Suprapubic skin (tissue), 4 donors: Measurements from ENCODE around the gene NPIPA1. TPM values are rescaled to one million over a fixed set of nuclear protein-coding genes. Genes with fewer than 3 reads are reported as not detected.
"Not testable (repeated sequence)": the region's sequence is repeated elsewhere in the genome, so short reads cannot be mapped to it uniquely, and the experiment has no call there.

Experiments used
- DNase-seq, 2 donors: peaks; one replicate each; pipeline ENCODE4 v3.0.0-alpha.2; 2019; ENCODE audit warnings: low spot score in 2 of 2
- H3K27ac ChIP-seq: fragments of 200-600 bp; sonication (generic); one replicate; pipeline ENCODE4 v1.5.1; 2019
- H3K27me3 ChIP-seq: fragments of 200-600 bp; sonication (generic); one replicate; pipeline ENCODE4 v1.5.1; 2019
- H3K36me3 ChIP-seq: fragments of 200-600 bp; sonication (generic); one replicate; pipeline ENCODE4 v1.5.1; 2019
- H3K4me1 ChIP-seq: fragments of 200-600 bp; sonication (generic); one replicate; pipeline ENCODE4 v1.5.1; 2019
- H3K4me3 ChIP-seq: fragments of 200-600 bp; sonication (generic); one replicate; pipeline ENCODE4 v1.5.1; 2019; ENCODE audit warnings: mild to moderate bottlenecking
- H3K9me3 ChIP-seq: fragments of 200-600 bp; sonication (generic); one replicate; pipeline ENCODE4 v1.5.1; 2019
- WGBS: methylation state at CpG from one replicate; pipeline ENCODE4 v1.1.5; 2018; 5-methylcytosine and 5-hydroxymethylcytosine counted together
- total RNA-seq, 4 donors: library from RNA; depleted of rRNA; stranded (reverse); fragments of >200 nt; gene quantifications; one replicate each; pipeline ENCODE4 v1.1.0, GENCODE V29; 2016

The NPIPA1 gene
- total RNA-seq, 4 donors from 2014 or later = 76.1 to 187 (median 78.8) TPM

GRCh38 chr16:14919837-14920600, 17.2 kb upstream of the NPIPA1 start:
- not testable (repeated sequence) for H3K36me3 ChIP-seq, H3K4me3 ChIP-seq, H3K27me3 ChIP-seq, H3K9me3 ChIP-seq, H3K27ac ChIP-seq, H3K4me1 ChIP-seq
- no CpG with 5 or more reads among the region's 41 CpGs for WGBS
- peak in 1 of 2 donors; percentile 44 for DNase-seq

- not testable (repeated sequence) for H3K27ac ChIP-seq, DNase-seq, H3K9me3 ChIP-seq, H3K4me1 ChIP-seq, H3K36me3 ChIP-seq, H3K27me3 ChIP-seq, H3K4me3 ChIP-seq
- no CpG with 5 or more reads among the region's 27 CpGs for WGBS
Measured at GRCh38 chr16:14922285-14922684, 15.0 kb upstream of the NPIPA1 start.

- not testable (repeated sequence) for H3K36me3 ChIP-seq, H3K9me3 ChIP-seq, H3K27me3 ChIP-seq, H3K27ac ChIP-seq, H3K4me1 ChIP-seq, H3K4me3 ChIP-seq
- DNase-seq = peak; percentile 8 to 59
- WGBS = no CpG with 5 or more reads among the region's 16 CpGs
Measured at GRCh38 chr16:14922968-14923367, 14.3 kb upstream of the NPIPA1 start.

- not testable (repeated sequence) for H3K27ac ChIP-seq, H3K9me3 ChIP-seq, H3K4me3 ChIP-seq, H3K27me3 ChIP-seq, H3K4me1 ChIP-seq, H3K36me3 ChIP-seq
- DNase-seq = peak in 1 of 2 donors; percentile 49
- WGBS = no CpG with 5 or more reads among the region's 31 CpGs
Measured at GRCh38 chr16:14923394-14924088, 13.7 kb upstream of the NPIPA1 start.

- H3K36me3 ChIP-seq, DNase-seq, H3K4me3 ChIP-seq, H3K9me3 ChIP-seq, H3K27ac ChIP-seq, H3K4me1 ChIP-seq, H3K27me3 ChIP-seq: not testable (repeated sequence)
- WGBS = no CpG with 5 or more reads among the region's 17 CpGs
Measured at GRCh38 chr16:14924359-14924758, 12.9 kb upstream of the NPIPA1 start.

- H3K27me3 ChIP-seq, H3K9me3 ChIP-seq, H3K27ac ChIP-seq, H3K4me3 ChIP-seq, H3K36me3 ChIP-seq, H3K4me1 ChIP-seq: not testable (repeated sequence)
- peak in 1 of 2 donors; percentile 17 for DNase-seq
- WGBS = no CpG with 5 or more reads among the region's 18 CpGs
Measured at GRCh38 chr16:14924982-14925381, 12.3 kb upstream of the NPIPA1 start.

- H3K27ac ChIP-seq, H3K27me3 ChIP-seq, H3K9me3 ChIP-seq, H3K4me3 ChIP-seq, H3K4me1 ChIP-seq: not testable (repeated sequence)
- peak; percentile 64 to 79 for DNase-seq
- H3K36me3 ChIP-seq = peaks cover 14% of the 10 kb centered on the region
- WGBS = 71% methylated on average over 9 of the region's 31 CpGs
Measured at GRCh38 chr16:14928064-14928714, 9.1 kb upstream of the NPIPA1 start.

GRCh38 chr16:14929176-14929575, 8.1 kb upstream of the NPIPA1 start:
- H3K9me3 ChIP-seq, H3K27ac ChIP-seq, H3K27me3 ChIP-seq, H3K4me3 ChIP-seq, H3K4me1 ChIP-seq: not testable (repeated sequence)
- peaks cover 14% of the 10 kb centered on the region for H3K36me3 ChIP-seq
- peak in 1 of 2 donors; percentile 17 for DNase-seq
- WGBS = no CpG with 5 or more reads among the region's 26 CpGs

GRCh38 chr16:14930246-14930645, 7.0 kb upstream of the NPIPA1 start:
- WGBS = no CpG with 5 or more reads among the region's 25 CpGs
- not testable (repeated sequence) for H3K4me1 ChIP-seq, H3K27ac ChIP-seq, H3K9me3 ChIP-seq, H3K4me3 ChIP-seq, H3K27me3 ChIP-seq
- DNase-seq = peak in 1 of 2 donors; percentile 8
- H3K36me3 ChIP-seq = peaks cover 14% of the 10 kb centered on the region

GRCh38 chr16:14930971-14931370, 6.3 kb upstream of the NPIPA1 start:
- peak in 1 of 2 donors; percentile 5 for DNase-seq
- WGBS = no CpG with 5 or more reads among the region's 19 CpGs

GRCh38 chr16:14932581-14933375, 4.5 kb upstream of the NPIPA1 start:
- not testable (repeated sequence) for H3K4me3 ChIP-seq, H3K27me3 ChIP-seq, H3K9me3 ChIP-seq, H3K27ac ChIP-seq, H3K4me1 ChIP-seq
- DNase-seq = peak; percentile 17 to 47
- peaks cover 14% of the 10 kb centered on the region for H3K36me3 ChIP-seq
- no CpG with 5 or more reads among the region's 47 CpGs for WGBS

More at GRCh38 chr16:14930971-14931370, 6.3 kb upstream of the NPIPA1 start:
- not testable (repeated sequence) for H3K4me1 ChIP-seq, H3K4me3 ChIP-seq, H3K9me3 ChIP-seq, H3K27ac ChIP-seq, H3K27me3 ChIP-seq
- H3K36me3 ChIP-seq = peaks cover 14% of the 10 kb centered on the region

- not testable (repeated sequence) for H3K27ac ChIP-seq, H3K9me3 ChIP-seq, H3K4me1 ChIP-seq, H3K27me3 ChIP-seq, H3K4me3 ChIP-seq, H3K36me3 ChIP-seq
- no CpG with 5 or more reads among the region's 9 CpGs for WGBS
- DNase-seq = peak in 1 of 2 donors; percentile 33
Measured at GRCh38 chr16:14937994-14938393, 751 bp downstream of the NPIPA1 start.

- H3K36me3 ChIP-seq, DNase-seq, H3K4me3 ChIP-seq, H3K4me1 ChIP-seq, H3K27me3 ChIP-seq, H3K27ac ChIP-seq, H3K9me3 ChIP-seq: not testable (repeated sequence)
- 37% methylated on average over 3 of the region's 3 CpGs for WGBS
Measured at GRCh38 chr16:14942686-14943085, 5.4 kb downstream of the NPIPA1 start.
